ENCODE data around the gene AIF1.

- TF ChIP-seq CTCF (conservative IDR thresholded peaks at IDR 0.05): no peak
- no peak for TF ChIP-seq ZFX (IDR thresholded peaks at IDR 0.05)
These were observed 18.4 kb downstream of the AIF1 start for GRCh38 chr6:31633447-31633846.
